Uterus (tissue), 2 donors: ENCODE results near the gene FANCC.

Source experiments
- POLR2A ChIP-seq, 2 donors: fragments of 450-650 bp; IDR thresholded peaks; one replicate each; pipeline ENCODE4 v1.6.1; 2016; ENCODE audit warnings: antibody characterized with exemption in 2 of 2, mild to moderate bottlenecking in 1 of 2, moderate library complexity in 1 of 2
- TF ChIP-seq, protein P1 (sequence below), 4 experiments: fragments of 200-600 bp in 2 of 4; fragments of 450-650 bp in 2 of 4; sonication (generic) in 2 of 4; IDR thresholded peaks; one replicate each; pipeline ENCODE4 v1.5.1; 2016 to 2019; ENCODE audit warnings: antibody characterized with exemption in 4 of 4, mild to moderate bottlenecking in 2 of 4, moderate library complexity in 1 of 4

DNA sequence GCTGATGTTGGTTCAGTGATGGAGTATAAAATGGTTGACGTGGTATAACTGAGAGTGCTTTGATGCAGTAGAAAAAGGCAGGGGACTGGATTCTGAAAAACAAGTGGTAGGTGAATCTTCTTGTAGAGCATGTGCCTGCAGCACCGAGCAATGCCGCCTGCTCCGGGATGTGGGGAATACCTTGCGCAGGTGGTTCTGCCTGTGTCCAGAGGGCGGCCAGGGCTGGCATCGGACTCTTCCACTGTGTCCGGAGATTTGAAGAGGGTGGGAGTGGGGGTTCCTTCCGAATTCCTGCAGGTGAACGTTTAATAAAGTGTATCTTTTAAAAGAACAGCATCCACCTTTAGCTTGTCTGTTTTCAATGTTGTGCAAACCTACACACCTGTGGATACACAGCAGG lies 238.0 kb downstream of the FANCC start:
- TF ChIP-seq, protein P1, sequence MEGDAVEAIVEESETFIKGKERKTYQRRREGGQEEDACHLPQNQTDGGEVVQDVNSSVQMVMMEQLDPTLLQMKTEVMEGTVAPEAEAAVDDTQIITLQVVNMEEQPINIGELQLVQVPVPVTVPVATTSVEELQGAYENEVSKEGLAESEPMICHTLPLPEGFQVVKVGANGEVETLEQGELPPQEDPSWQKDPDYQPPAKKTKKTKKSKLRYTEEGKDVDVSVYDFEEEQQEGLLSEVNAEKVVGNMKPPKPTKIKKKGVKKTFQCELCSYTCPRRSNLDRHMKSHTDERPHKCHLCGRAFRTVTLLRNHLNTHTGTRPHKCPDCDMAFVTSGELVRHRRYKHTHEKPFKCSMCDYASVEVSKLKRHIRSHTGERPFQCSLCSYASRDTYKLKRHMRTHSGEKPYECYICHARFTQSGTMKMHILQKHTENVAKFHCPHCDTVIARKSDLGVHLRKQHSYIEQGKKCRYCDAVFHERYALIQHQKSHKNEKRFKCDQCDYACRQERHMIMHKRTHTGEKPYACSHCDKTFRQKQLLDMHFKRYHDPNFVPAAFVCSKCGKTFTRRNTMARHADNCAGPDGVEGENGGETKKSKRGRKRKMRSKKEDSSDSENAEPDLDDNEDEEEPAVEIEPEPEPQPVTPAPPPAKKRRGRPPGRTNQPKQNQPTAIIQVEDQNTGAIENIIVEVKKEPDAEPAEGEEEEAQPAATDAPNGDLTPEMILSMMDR (IDR thresholded peaks at IDR 0.05) = no peak
- TF ChIP-seq POLR2A (IDR thresholded peaks at IDR 0.05) = no peak
